GM23338 (cell line): ENCODE results near the gene SCAF4. TPM values are rescaled to one million over a fixed set of nuclear protein-coding genes. Genes with fewer than 3 reads are reported as not detected.
A peak's percentile ranks its signal among the peaks of the same experiment; 100 is the strongest.

Experiments used
- ATAC-seq: fragments of 200-7000 bp; cut with Tn5 transposase; 3 replicates; pipeline ENCODE4 v1.9.1; 2020
- DNase-seq: peaks from one replicate; pipeline ENCODE4 v3.0.0-alpha.2; 2015; ENCODE audit warnings: low spot score
- H2AFZ ChIP-seq: fragments of 200-600 bp; sonication (generic); 2 replicates; pipeline ENCODE4 v1.8.0; 2016; ENCODE audit warnings: antibody characterized with exemption, mild to moderate bottlenecking, moderate library complexity
- H3F3A ChIP-seq: fragments of 200-600 bp; sonication (generic); replicated peaks from 2 replicates; pipeline ENCODE4 v1.8.0; 2017; ENCODE audit warnings: antibody characterized with exemption, mixed run types, low read depth
- H3K27ac ChIP-seq: fragments of 200-600 bp; sonication (generic); 2 replicates; pipeline ENCODE4 v1.6.1; 2016; ENCODE audit warnings: low read depth
- H3K27me3 ChIP-seq: fragments of 200-600 bp; sonication (generic); 2 replicates; pipeline ENCODE4 v1.8.0; 2016; ENCODE audit warnings: mild to moderate bottlenecking, mixed run types, moderate library complexity; ENCODE audit not compliant: insufficient read depth
- H3K36me3 ChIP-seq: fragments of 200-600 bp; sonication (generic); 2 replicates; pipeline ENCODE4 v1.8.0; 2016; ENCODE audit warnings: mild to moderate bottlenecking; ENCODE audit not compliant: insufficient read depth
- H3K4me1 ChIP-seq: fragments of 200-600 bp; sonication (generic); 2 replicates; pipeline ENCODE4 v1.8.0; 2016; ENCODE audit warnings: mild to moderate bottlenecking, moderate library complexity; ENCODE audit not compliant: insufficient read depth
- H3K4me2 ChIP-seq: fragments of 200-600 bp; sonication (generic); 2 replicates; pipeline ENCODE4 v1.7.1; 2017; ENCODE audit warnings: mixed run types
- H3K4me3 ChIP-seq: fragments of 200-600 bp; sonication (generic); 2 replicates; pipeline ENCODE4 v1.6.1; 2016; ENCODE audit warnings: mixed run types
- H3K79me2 ChIP-seq: fragments of 200-600 bp; sonication (generic); replicated peaks from 2 replicates; pipeline ENCODE4 v1.8.0; 2017; ENCODE audit warnings: mild to moderate bottlenecking; ENCODE audit not compliant: insufficient read depth
- H3K9me2 ChIP-seq: fragments of 200-600 bp; sonication (generic); 2 replicates; pipeline ENCODE4 v1.8.0; 2017; ENCODE audit not compliant: insufficient read depth
- H4K20me1 ChIP-seq: fragments of 200-600 bp; sonication (generic); replicated peaks from 2 replicates; pipeline ENCODE4 v1.8.0; 2017; ENCODE audit warnings: mild to moderate bottlenecking; ENCODE audit not compliant: insufficient read depth
- H3K27ac Mint-ChIP-seq: 2 replicates; pipeline ENCODE4 v1.8.0; 2020; ENCODE audit warnings: inconsistent platforms, mild to moderate bottlenecking, moderate library complexity, mixed read lengths
- H3K27me3 Mint-ChIP-seq: 3 replicates; pipeline ENCODE4 v1.8.0; 2022; ENCODE audit warnings: low read depth, mild to moderate bottlenecking, moderate library complexity, mixed read lengths, inconsistent platforms; ENCODE audit not compliant: insufficient read depth, poor library complexity
- H3K36me3 Mint-ChIP-seq: 3 replicates; pipeline ENCODE4 v1.8.0; 2021; ENCODE audit warnings: low read depth, mild to moderate bottlenecking, inconsistent platforms, moderate library complexity, mixed read lengths
- H3K4me1 Mint-ChIP-seq: 3 replicates; pipeline ENCODE4 v1.8.0; 2020; ENCODE audit warnings: mild to moderate bottlenecking, inconsistent platforms, mixed read lengths
- H3K4me3 Mint-ChIP-seq: 3 replicates; pipeline ENCODE4 v1.8.0; 2021; ENCODE audit warnings: moderate library complexity, mild to moderate bottlenecking, inconsistent platforms, mixed read lengths
- H3K9me3 Mint-ChIP-seq: 3 replicates; pipeline ENCODE4 v1.8.0; 2020; ENCODE audit warnings: moderate library complexity, mild to moderate bottlenecking, inconsistent platforms, mixed read lengths
- CREB1 ChIP-seq: fragments of 250-450 bp; sonication (Bioruptor Pico); IDR thresholded peaks from 2 replicates; pipeline ENCODE4 v1.5.0; 2020; ENCODE audit warnings: low read depth, mild to moderate bottlenecking, moderate library complexity
- ETS1 ChIP-seq: IDR thresholded peaks from 2 replicates; pipeline ENCODE4 v1.6.1; 2016; ENCODE audit warnings: antibody characterized with exemption
- EZH2 ChIP-seq: fragments of 200-600 bp; sonication (generic); IDR thresholded peaks from one replicate; pipeline ENCODE4 v1.8.0; 2017; ENCODE audit warnings: antibody characterized with exemption, mild to moderate bottlenecking, low read depth; ENCODE audit not compliant: unreplicated experiment
- JUNB ChIP-seq: IDR thresholded peaks from one replicate; pipeline ENCODE4 v1.6.1; 2016; ENCODE audit warnings: antibody characterized with exemption; ENCODE audit not compliant: unreplicated experiment
- NANOG ChIP-seq: IDR thresholded peaks from 2 replicates; pipeline ENCODE4 v1.6.1; 2016; ENCODE audit warnings: antibody characterized with exemption, borderline replicate concordance
- POLR2AphosphoS5 ChIP-seq: IDR thresholded peaks from 2 replicates; pipeline ENCODE4 v1.6.1; 2016; ENCODE audit warnings: antibody characterized with exemption, low read depth
- REST ChIP-seq: IDR thresholded peaks from one replicate; pipeline ENCODE4 v1.6.1; 2018; ENCODE audit warnings: antibody characterized with exemption; ENCODE audit not compliant: unreplicated experiment
- STAT1 ChIP-seq: IDR thresholded peaks from one replicate; pipeline ENCODE4 v1.6.1; 2016; ENCODE audit warnings: antibody characterized with exemption; ENCODE audit not compliant: unreplicated experiment
- ZNF114 ChIP-seq: fragments of 250-450 bp; sonication (Bioruptor Pico); IDR thresholded peaks from 2 replicates; pipeline ENCODE4 v1.5.0; 2020; ENCODE audit warnings: mild to moderate bottlenecking, moderate library complexity
- ZNF331 ChIP-seq: fragments of 250-450 bp; sonication (Bioruptor Pico); IDR thresholded peaks from 2 replicates; pipeline ENCODE4 v1.5.0; 2020; ENCODE audit warnings: low read depth, mild to moderate bottlenecking, moderate library complexity
- ZNF462 ChIP-seq: fragments of 250-450 bp; sonication (Bioruptor Pico); IDR thresholded peaks from 2 replicates; pipeline ENCODE4 v1.5.0; 2020; ENCODE audit warnings: mild to moderate bottlenecking, moderate library complexity
- polyA plus RNA-seq: library from polyadenylated mRNA; unstranded; fragments of >200 nt; fragmentation: Nextera tagmentation; extraction: Ambion mirVana; gene quantifications from 2 replicates; pipeline ENCODE4 v1.2.1, GENCODE V29; 2016
- total RNA-seq: library from RNA; depleted of rRNA; stranded (reverse); fragments of >200 nt; shearing (Covaris generic); gene quantifications from 2 replicates; pipeline ENCODE4 v1.2.3, GENCODE V29; 2014

SCAF4 gene
- total and polyA plus RNA-seq, 2 experiments from 2014 or later = 29.7 to 45.8 TPM

GRCh38 chr21:31732597-31733550 is 956 bp upstream of the SCAF4 start:
- Histone ChIP-seq H3K4me1 (peaks cover 36% of the 10 kb centered on the region), H3K27ac (peak overlapping the region; percentile 98), H3K27me3 (no peaks in the 10 kb centered on the region), H3K9me2 (no peaks in the 10 kb centered on the region), H2AFZ (peak overlapping the region; percentile 70), H3K79me2 (peaks cover 30% of the 10 kb centered on the region), H4K20me1 (peaks cover 20% of the 10 kb centered on the region), H3F3A (peaks cover 14% of the 10 kb centered on the region; the same call in 1 of the 2 replicates), H3K4me2 (peak overlapping the region; percentile 80), H3K36me3 (no peaks in the 10 kb centered on the region), H3K4me3 (peak overlapping the region; percentile 50)
- no peak overlapping the region for H3K4me3 Mint-ChIP-seq
- ATAC-seq (peak; percentile 8), DNase-seq (peak; percentile 59)
- peaks cover 4% of the 10 kb centered on the region; the same call in 2 of the 3 replicates for H3K4me1 Mint-ChIP-seq
- peaks cover 1% of the 10 kb centered on the region for H3K27me3 Mint-ChIP-seq
- no peaks in the 10 kb centered on the region for H3K9me3 Mint-ChIP-seq
- H3K36me3 Mint-ChIP-seq = no peaks in the 10 kb centered on the region
- no peak overlapping the region for H3K27ac Mint-ChIP-seq
- TF ChIP-seq CREB1 (CRISPR knock-in tag) (no peak), JUNB (no peak), ZNF114 (no peak), ZNF331 (CRISPR knock-in tag) (no peak), NANOG (no peak), ETS1 (no peak), REST (no peak), EZH2 (no peak), ZNF462 (CRISPR knock-in tag) (no peak), POLR2AphosphoS5 (no peak), STAT1 (no peak)
